ENCODE measurements around the gene DISP3.

DISP3 gene

GRCh38 chr1:11567244-11568065, 88.5 kb downstream of the DISP3 start:
- TF ChIP-seq, protein P1, sequence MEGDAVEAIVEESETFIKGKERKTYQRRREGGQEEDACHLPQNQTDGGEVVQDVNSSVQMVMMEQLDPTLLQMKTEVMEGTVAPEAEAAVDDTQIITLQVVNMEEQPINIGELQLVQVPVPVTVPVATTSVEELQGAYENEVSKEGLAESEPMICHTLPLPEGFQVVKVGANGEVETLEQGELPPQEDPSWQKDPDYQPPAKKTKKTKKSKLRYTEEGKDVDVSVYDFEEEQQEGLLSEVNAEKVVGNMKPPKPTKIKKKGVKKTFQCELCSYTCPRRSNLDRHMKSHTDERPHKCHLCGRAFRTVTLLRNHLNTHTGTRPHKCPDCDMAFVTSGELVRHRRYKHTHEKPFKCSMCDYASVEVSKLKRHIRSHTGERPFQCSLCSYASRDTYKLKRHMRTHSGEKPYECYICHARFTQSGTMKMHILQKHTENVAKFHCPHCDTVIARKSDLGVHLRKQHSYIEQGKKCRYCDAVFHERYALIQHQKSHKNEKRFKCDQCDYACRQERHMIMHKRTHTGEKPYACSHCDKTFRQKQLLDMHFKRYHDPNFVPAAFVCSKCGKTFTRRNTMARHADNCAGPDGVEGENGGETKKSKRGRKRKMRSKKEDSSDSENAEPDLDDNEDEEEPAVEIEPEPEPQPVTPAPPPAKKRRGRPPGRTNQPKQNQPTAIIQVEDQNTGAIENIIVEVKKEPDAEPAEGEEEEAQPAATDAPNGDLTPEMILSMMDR (conservative IDR thresholded peaks at IDR 0.05), result no peak
- no peak overlapping the region for H3K27ac ChIP-seq

DNA sequence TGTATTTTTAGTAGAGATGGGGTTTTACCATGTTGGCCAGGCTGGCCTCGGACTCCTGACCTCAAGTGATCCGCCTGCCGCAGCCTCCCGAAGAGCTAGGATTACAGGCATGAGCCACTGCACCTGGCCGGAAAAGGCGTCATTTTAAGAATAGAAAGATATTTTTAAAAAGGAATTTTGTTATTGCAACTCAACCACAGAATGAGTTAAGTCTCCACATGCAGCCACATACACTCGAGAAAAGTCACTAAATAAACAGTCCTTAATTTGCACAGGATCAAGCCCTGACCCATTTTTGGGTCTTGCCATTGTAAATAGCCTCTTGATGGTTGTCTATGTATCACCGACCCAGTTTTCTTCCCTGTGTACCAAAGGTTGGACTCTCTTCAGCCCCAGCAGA, 89.7 kb downstream of the DISP3 start:
- TF ChIP-seq, protein P1 (conservative IDR thresholded peaks at IDR 0.05), result no peak
- H3K27ac ChIP-seq, result no peak overlapping the region

- H3K27ac ChIP-seq, result peak overlapping the region; percentile 53
- TF ChIP-seq, protein P1 (conservative IDR thresholded peaks at IDR 0.05), result no peak
These were observed 90.6 kb downstream of the DISP3 start for GRCh38 chr1:11569551-11569950.

DNA sequence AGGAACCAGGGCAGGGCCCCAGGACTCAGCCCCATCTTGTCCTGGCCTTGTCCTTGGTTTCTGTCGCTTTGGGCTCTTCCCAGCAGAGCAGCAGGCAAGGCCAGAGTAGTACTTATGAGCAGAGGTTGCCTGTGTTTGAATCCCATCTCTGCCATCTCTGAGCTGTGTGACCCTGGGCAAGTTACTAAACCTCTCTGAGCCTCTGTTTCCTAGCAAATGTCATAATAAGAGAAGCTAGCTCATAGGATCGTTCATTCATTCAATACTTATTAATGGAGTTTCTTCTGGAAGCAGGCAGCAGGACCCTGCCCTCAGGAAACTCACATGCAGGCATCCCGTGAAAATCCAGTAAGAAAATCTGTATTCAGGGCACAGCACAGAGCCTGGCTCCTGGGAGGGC, 91.0 kb downstream of the DISP3 start:
- H3K27ac ChIP-seq, result peak overlapping the region; percentile 53
- TF ChIP-seq, protein P1 (conservative IDR thresholded peaks at IDR 0.05), result no peak

DNA sequence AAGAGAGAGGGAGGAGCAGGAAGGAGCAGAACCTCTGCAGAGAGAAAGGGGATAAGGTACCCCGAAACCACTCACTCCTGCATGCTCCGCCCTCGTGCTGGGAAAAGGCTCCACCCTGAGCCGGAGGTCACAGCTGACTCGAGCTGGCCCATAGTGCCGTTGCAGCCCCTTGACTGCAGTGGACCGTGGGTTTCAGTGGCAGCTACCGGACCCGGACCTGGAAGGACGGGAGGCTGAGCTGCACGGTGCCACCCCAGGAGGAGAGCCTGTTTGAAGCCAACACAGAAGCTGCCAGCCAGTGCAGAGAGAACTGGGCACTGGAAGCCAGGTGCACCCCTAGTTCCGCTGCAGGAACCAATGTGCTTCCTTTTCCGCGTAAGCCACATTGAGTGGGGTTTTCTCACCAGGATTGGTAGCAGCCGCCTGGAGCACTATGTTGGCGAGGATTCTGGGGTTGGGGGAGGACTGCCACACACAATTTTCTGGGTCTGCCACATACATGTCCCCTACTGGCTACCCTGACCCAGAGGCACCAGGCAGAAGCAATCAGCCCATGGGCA, 91.9 kb downstream of the DISP3 start:
- no peak overlapping the region for H3K27ac ChIP-seq
- TF ChIP-seq, protein P1 (conservative IDR thresholded peaks at IDR 0.05), result no peak

GRCh38 chr1:11571906-11572616, 93.1 kb downstream of the DISP3 start:
- TF ChIP-seq, protein P1 (conservative IDR thresholded peaks at IDR 0.05), result peak; percentile 13; the same call in 1 of the 2 replicates
- no peak overlapping the region for H3K27ac ChIP-seq

- TF ChIP-seq, protein P1 (conservative IDR thresholded peaks at IDR 0.05), result no peak
- no peak overlapping the region for H3K27ac ChIP-seq
These were observed 94.2 kb downstream of the DISP3 start for GRCh38 chr1:11573116-11573692.
